ENCODE measurements around the gene CLSTN1.
A peak's percentile ranks its signal among the peaks of the same experiment; 100 is the strongest.

Gene CLSTN1

GRCh38 chr1:9824702-9825089 is 931 bp upstream of the CLSTN1 start:
- no peak for TF ChIP-seq CTCF (conservative IDR thresholded peaks at IDR 0.05; ENCODE audit: low read depth)
- ChIA-PET POLR2A (ENCODE audit: low non-redundant PET) (no interaction called here), CTCF (no interaction called here)
- H3K27ac ChIP-seq: peak overlapping the region; percentile 98
- no peak for DNase-seq (ENCODE audit: low spot score)

GRCh38 chr1:9823693-9823942 is 147 bp downstream of the CLSTN1 start:
- TF ChIP-seq CTCF (conservative IDR thresholded peaks at IDR 0.05; ENCODE audit: low read depth): no peak
- ChIA-PET CTCF (no interaction called here), POLR2A (ENCODE audit: low non-redundant PET) (no interaction called here)
- H3K27ac ChIP-seq: peak overlapping the region; percentile 98
- DNase-seq (ENCODE audit: low spot score): no peak

- ChIA-PET CTCF (interaction anchor here (0.5 kb wide), 1 partner anchor 171 kb away, joined by 3 read pairs; the partner anchor contains the start of gene PIK3CD), POLR2A (ENCODE audit: low non-redundant PET) (no interaction called here)
- peak; percentile 34 for DNase-seq (ENCODE audit: low spot score)
- TF ChIP-seq CTCF (conservative IDR thresholded peaks at IDR 0.05; ENCODE audit: low read depth): no peak
- H3K27ac ChIP-seq: peak overlapping the region; percentile 98
Observed at GRCh38 chr1:9822897-9823692, 670 bp downstream of the CLSTN1 start.

GRCh38 chr1:9822490-9822889 is 1.3 kb downstream of the CLSTN1 start:
- H3K27ac ChIP-seq: peak overlapping the region; percentile 98
- POLR2A ChIA-PET (ENCODE audit: low non-redundant PET): no interaction called here
- CTCF ChIA-PET: interaction anchor here (0.5 kb wide), 1 partner anchor 171 kb away, joined by 3 read pairs; the partner anchor contains the start of gene PIK3CD
- DNase-seq (ENCODE audit: low spot score): no peak
- TF ChIP-seq CTCF (conservative IDR thresholded peaks at IDR 0.05; ENCODE audit: low read depth): no peak

- no peak for DNase-seq (ENCODE audit: low spot score)
- H3K27ac ChIP-seq: no peak overlapping the region
- no peak for TF ChIP-seq CTCF (conservative IDR thresholded peaks at IDR 0.05; ENCODE audit: low read depth)
- ChIA-PET POLR2A (ENCODE audit: low non-redundant PET) (no interaction called here), CTCF (interaction anchor here (1.7 kb wide), 1 partner anchor 37 kb away, joined by 4 read pairs; no protein-coding TSS in a partner anchor)
Observed at GRCh38 chr1:9821710-9822109, 2.1 kb downstream of the CLSTN1 start.

GRCh38 chr1:9820521-9820920 is 3.2 kb downstream of the CLSTN1 start:
- DNase-seq (ENCODE audit: low spot score): no peak
- no peak overlapping the region for H3K27ac ChIP-seq
- TF ChIP-seq CTCF (conservative IDR thresholded peaks at IDR 0.05; ENCODE audit: low read depth): no peak
- ChIA-PET CTCF (interaction anchor here (0.6 to 1.7 kb wide), 2 partner anchors 36 to 1519 kb away, joined by 3 to 4 read pairs; no protein-coding TSS in a partner anchor), POLR2A (ENCODE audit: low non-redundant PET) (no interaction called here)

Data from RWPE1 (cell line).